ENCODE data around the gene FEM1A. TPM values are rescaled to one million over a fixed set of nuclear protein-coding genes. Genes with fewer than 3 reads are reported as not detected.

FEM1A gene
- total and polyA plus RNA-seq, 2 of the 13 experiments (the other 11 are each of a cell fraction or from before 2014, with no cell fraction given), result 3.2 to 10.8 TPM

DNA sequence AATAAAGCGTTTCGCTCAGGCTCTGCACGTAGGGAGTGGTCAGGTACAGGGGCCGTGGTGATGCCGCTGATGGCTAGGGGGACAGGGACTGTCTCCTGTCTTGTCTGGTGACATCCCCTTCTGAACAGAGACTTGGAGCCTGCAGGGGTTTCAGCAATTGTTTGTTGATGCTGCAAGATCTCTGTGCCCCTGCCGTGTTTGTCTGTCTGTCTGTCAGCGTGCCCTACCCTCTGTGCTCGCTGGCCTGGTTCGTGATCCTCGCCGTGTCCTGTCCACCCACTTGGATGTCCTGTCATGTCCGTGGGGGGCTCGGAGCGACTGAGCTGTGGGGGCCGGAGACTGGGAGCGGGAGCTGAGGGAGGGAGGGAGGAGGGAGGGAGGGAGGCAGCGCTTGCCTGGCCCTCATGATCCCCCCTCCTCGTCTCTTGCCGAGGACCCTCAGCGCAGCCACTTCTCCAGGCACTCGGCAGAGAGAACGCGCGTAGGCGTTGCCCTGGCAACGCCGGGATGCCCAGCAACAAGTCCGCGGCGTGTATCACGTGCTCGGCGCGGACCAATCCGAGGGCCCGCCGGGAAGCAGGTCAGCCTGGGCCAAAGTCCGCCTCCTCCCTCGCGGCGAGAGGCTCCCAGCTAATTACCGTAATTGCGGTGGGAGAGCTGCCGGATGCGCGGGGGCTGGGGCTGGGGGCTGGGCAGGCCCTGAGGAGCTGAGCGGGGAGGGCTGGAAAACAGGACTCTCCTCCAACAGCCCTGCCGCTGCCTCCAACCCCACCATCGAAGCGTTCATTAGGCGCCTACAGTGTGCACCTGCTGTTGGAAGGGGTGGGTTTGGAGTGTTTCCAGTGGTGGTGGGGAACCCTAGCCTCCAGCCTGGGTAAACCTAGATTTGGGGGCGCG, 31.9 kb upstream of the FEM1A start (continued):
- TF ChIP-seq ZC3H13 (CRISPR knock-in tag; IDR thresholded peaks at IDR 0.05) (0 out of 2 replicates have a peak, but pooled peaks have one; percentile 39), NCOR1 (IDR thresholded peaks at IDR 0.05; ENCODE audit: borderline replicate concordance, low read length) (peak; percentile 47; the same call in 1 of the 2 replicates), ETV5 (CRISPR knock-in tag; IDR thresholded peaks at IDR 0.05; ENCODE audit: borderline replicate concordance) (peak; percentile 90), ZNF263 (CRISPR knock-in tag; IDR thresholded peaks at IDR 0.05) (no peak), CENPX (CRISPR knock-in tag; IDR thresholded peaks at IDR 0.05) (no peak), ZNF891 (CRISPR knock-in tag; IDR thresholded peaks at IDR 0.05) (peak; percentile 46; the same call in 1 of the 2 replicates), BCL6 (CRISPR knock-in tag; IDR thresholded peaks at IDR 0.05) (0 out of 2 replicates have a peak, but pooled peaks have one; percentile 28), NFE2L1 (CRISPR knock-in tag; IDR thresholded peaks at IDR 0.05; ENCODE audit: borderline replicate concordance) (no peak), FOSL1 (CRISPR knock-in tag; IDR thresholded peaks at IDR 0.05; ENCODE audit: borderline replicate concordance) (no peak), ZNF614 (CRISPR knock-in tag; IDR thresholded peaks at IDR 0.05; ENCODE audit: borderline replicate concordance) (no peak), KDM5A (IDR thresholded peaks at IDR 0.05; ENCODE audit: borderline replicate concordance, low read length) (no peak), SRY (CRISPR knock-in tag; IDR thresholded peaks at IDR 0.05) (no peak), ARHGAP35 (CRISPR knock-in tag; IDR thresholded peaks at IDR 0.05; ENCODE audit: borderline replicate concordance) (no peak), BRCA1 (CRISPR knock-in tag; IDR thresholded peaks at IDR 0.05) (no peak), BORCS8-MEF2B (CRISPR knock-in tag; IDR thresholded peaks at IDR 0.05) (no peak), PRPF4 (IDR thresholded peaks at IDR 0.05; ENCODE audit: low read depth, low read length, poor library complexity, severe bottlenecking) (peak; percentile 88), ZNF644 (CRISPR knock-in tag; IDR thresholded peaks at IDR 0.05; ENCODE audit: low read depth) (no peak), ELF3 (CRISPR knock-in tag; IDR thresholded peaks at IDR 0.05) (peak; percentile 61; the same call in 1 of the 2 replicates), NFYB (CRISPR knock-in tag; IDR thresholded peaks at IDR 0.05) (peak; percentile 88), RNF2 (conservative IDR thresholded peaks at IDR 0.05; ENCODE audit: low read depth) (no peak), ZNF841 (CRISPR knock-in tag; IDR thresholded peaks at IDR 0.05; ENCODE audit: borderline replicate concordance) (no peak), IRX3 (CRISPR knock-in tag; IDR thresholded peaks at IDR 0.05; ENCODE audit: borderline replicate concordance, low read depth) (no peak), TBP (CRISPR knock-in tag; IDR thresholded peaks at IDR 0.05) (no peak), ZNF10 (CRISPR knock-in tag; IDR thresholded peaks at IDR 0.05; ENCODE audit: borderline replicate concordance, low read depth) (no peak), ARNTL (CRISPR knock-in tag; IDR thresholded peaks at IDR 0.05) (0 out of 2 replicates have a peak, but pooled peaks have one; percentile 42)
- TF ChIP-seq, protein P1, sequence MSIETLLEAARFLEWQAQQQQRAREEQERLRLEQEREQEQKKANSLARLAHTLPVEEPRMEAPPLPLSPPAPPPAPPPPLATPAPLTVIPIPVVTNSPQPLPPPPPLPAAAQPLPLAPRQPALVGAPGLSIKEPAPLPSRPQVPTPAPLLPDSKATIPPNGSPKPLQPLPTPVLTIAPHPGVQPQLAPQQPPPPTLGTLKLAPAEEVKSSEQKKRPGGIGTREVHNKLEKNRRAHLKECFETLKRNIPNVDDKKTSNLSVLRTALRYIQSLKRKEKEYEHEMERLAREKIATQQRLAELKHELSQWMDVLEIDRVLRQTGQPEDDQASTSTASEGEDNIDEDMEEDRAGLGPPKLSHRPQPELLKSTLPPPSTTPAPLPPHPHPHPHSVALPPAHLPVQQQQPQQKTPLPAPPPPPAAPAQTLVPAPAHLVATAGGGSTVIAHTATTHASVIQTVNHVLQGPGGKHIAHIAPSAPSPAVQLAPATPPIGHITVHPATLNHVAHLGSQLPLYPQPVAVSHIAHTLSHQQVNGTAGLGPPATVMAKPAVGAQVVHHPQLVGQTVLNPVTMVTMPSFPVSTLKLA (IDR thresholded peaks at IDR 0.05), result peak; percentile 45; the same call in 1 of the 2 replicates
- TF ChIP-seq, protein P2, sequence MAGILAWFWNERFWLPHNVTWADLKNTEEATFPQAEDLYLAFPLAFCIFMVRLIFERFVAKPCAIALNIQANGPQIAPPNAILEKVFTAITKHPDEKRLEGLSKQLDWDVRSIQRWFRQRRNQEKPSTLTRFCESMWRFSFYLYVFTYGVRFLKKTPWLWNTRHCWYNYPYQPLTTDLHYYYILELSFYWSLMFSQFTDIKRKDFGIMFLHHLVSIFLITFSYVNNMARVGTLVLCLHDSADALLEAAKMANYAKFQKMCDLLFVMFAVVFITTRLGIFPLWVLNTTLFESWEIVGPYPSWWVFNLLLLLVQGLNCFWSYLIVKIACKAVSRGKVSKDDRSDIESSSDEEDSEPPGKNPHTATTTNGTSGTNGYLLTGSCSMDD (CRISPR knock-in tag; IDR thresholded peaks at IDR 0.05), result no peak
- TF ChIP-seq, protein P3, sequence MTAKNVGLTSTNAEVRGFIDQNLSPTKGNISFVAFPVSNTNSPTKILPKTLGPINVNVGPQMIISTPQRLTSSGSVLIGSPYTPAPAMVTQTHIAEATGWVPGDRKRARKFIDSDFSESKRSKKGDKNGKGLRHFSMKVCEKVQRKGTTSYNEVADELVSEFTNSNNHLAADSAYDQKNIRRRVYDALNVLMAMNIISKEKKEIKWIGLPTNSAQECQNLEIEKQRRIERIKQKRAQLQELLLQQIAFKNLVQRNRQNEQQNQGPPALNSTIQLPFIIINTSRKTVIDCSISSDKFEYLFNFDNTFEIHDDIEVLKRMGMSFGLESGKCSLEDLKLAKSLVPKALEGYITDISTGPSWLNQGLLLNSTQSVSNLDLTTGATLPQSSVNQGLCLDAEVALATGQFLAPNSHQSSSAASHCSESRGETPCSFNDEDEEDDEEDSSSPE (CRISPR knock-in tag; IDR thresholded peaks at IDR 0.05), result peak; percentile 43; the same call in 1 of the 2 replicates
